BE2C (cell line): ENCODE results near the gene TSHZ3.

ENCODE experiments used
- DNase-seq: peaks from one replicate; pipeline ENCODE4 v3.0.0-alpha.2; 2020
- H3K27me3 ChIP-seq: fragments of 250-450 bp; sonication (Bioruptor Pico); 2 replicates; pipeline ENCODE4 v1.5.1; 2020; ENCODE audit warnings: mild to moderate bottlenecking
- H3K36me3 ChIP-seq: fragments of 250-450 bp; sonication (Bioruptor Pico); 2 replicates; pipeline ENCODE4 v1.5.1; 2020; ENCODE audit warnings: mild to moderate bottlenecking
- H3K4me1 ChIP-seq: fragments of 250-450 bp; sonication (Bioruptor Pico); 2 replicates; pipeline ENCODE4 v1.5.1; 2020
- H3K4me3 ChIP-seq: 2 replicates; pipeline ENCODE4 v1.5.1; 2011; ENCODE audit warnings: low read depth, low read length
- H3K9me3 ChIP-seq: fragments of 250-450 bp; sonication (Bioruptor Pico); 2 replicates; pipeline ENCODE4 v1.5.1; 2020
- TF ChIP-seq, protein P1 (sequence below): IDR thresholded peaks from 2 replicates; pipeline ENCODE4 v1.5.1; 2012; ENCODE audit warnings: mild to moderate bottlenecking, low read depth, low read length

TSHZ3 gene

GRCh38 chr19:31332096-31332495 is 17.1 kb downstream of the TSHZ3 start:
- Histone ChIP-seq H3K36me3 (no peaks in the 10 kb centered on the region), H3K4me3 (no peak overlapping the region), H3K9me3 (no peaks in the 10 kb centered on the region), H3K4me1 (no peaks in the 10 kb centered on the region), H3K27me3 (no peaks in the 10 kb centered on the region)
- TF ChIP-seq, protein P1, sequence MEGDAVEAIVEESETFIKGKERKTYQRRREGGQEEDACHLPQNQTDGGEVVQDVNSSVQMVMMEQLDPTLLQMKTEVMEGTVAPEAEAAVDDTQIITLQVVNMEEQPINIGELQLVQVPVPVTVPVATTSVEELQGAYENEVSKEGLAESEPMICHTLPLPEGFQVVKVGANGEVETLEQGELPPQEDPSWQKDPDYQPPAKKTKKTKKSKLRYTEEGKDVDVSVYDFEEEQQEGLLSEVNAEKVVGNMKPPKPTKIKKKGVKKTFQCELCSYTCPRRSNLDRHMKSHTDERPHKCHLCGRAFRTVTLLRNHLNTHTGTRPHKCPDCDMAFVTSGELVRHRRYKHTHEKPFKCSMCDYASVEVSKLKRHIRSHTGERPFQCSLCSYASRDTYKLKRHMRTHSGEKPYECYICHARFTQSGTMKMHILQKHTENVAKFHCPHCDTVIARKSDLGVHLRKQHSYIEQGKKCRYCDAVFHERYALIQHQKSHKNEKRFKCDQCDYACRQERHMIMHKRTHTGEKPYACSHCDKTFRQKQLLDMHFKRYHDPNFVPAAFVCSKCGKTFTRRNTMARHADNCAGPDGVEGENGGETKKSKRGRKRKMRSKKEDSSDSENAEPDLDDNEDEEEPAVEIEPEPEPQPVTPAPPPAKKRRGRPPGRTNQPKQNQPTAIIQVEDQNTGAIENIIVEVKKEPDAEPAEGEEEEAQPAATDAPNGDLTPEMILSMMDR = no peak
- DNase-seq = no peak

GRCh38 chr19:31331536-31331935 is 17.7 kb downstream of the TSHZ3 start:
- TF ChIP-seq, protein P1 = no peak
- H3K4me1 ChIP-seq = no peaks in the 10 kb centered on the region
- no peaks in the 10 kb centered on the region for H3K36me3 ChIP-seq
- H3K9me3 ChIP-seq = no peaks in the 10 kb centered on the region
- no peaks in the 10 kb centered on the region for H3K27me3 ChIP-seq
- DNase-seq = no peak
- H3K4me3 ChIP-seq = no peak overlapping the region

DNA sequence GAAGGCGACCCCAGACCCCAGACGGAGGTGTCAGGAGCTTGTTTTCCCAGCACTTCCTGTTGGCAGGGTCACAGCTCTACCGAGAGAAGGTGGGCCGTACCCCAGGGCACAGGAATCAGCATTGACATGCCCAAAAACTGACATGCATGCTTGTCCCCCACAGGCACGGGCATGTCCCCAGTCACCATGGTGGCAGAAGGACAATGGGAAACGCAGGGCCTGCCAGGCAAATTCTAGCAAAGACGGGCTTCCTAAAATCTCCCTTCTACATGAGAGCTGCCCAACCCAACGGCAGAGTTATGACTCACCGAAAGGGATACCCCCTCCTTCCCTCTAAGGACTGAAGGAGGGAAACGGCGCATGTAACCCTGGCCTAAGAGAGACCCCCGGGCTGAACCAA is 18.5 kb downstream of the TSHZ3 start:
- Histone ChIP-seq H3K4me3 (no peak overlapping the region), H3K36me3 (no peaks in the 10 kb centered on the region), H3K27me3 (no peaks in the 10 kb centered on the region), H3K4me1 (no peaks in the 10 kb centered on the region), H3K9me3 (no peaks in the 10 kb centered on the region)
- TF ChIP-seq, protein P1 = no peak
- no peak for DNase-seq

- Histone ChIP-seq H3K36me3 (no peaks in the 10 kb centered on the region), H3K4me1 (no peaks in the 10 kb centered on the region), H3K27me3 (no peaks in the 10 kb centered on the region), H3K4me3 (no peak overlapping the region), H3K9me3 (no peaks in the 10 kb centered on the region)
- DNase-seq = no peak
- TF ChIP-seq, protein P1 = no peak
Observed at GRCh38 chr19:31330237-31330636, 19.0 kb downstream of the TSHZ3 start.

DNA sequence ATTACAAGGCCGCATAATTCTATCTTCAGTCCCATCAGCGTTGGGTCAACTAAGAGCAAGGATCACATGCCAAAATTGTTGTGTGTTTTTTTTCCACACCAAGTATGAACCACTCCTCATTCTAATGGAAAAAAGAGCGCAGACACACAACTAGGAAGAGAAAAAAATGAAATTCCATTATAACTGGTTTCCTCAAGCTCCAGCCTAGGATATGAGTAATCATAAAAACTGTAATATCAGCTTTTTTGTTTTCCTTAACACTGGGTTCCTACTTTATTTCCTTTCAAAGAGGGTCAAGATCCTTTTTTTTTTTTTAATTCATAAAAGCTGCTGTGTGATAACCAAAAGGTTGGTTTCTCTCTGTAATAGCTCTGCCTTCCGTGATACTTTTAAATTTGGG is 19.4 kb downstream of the TSHZ3 start:
- no peak for DNase-seq
- TF ChIP-seq, protein P1 = no peak
- Histone ChIP-seq H3K9me3 (no peaks in the 10 kb centered on the region), H3K36me3 (no peaks in the 10 kb centered on the region), H3K4me1 (no peaks in the 10 kb centered on the region), H3K4me3 (no peak overlapping the region), H3K27me3 (no peaks in the 10 kb centered on the region)

DNA sequence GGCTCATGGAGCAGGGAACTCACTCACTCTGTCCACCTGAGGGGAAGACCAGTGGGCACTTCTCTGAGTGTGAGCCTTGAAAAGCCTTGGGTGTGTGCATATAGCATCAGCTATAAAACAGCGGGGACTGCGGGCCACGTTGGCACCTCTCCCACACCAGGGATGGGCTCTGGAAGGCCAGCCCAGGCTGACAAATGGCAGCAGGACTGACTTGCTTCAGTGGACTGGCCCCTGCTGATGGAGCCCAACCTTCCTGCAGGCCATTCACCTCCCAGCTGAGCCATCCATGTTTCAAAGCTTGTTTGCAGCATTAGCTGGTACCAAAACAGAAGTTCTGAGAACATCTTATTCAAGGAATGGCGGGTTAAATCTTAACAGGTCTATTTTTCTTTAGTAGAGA is 21.0 kb downstream of the TSHZ3 start:
- TF ChIP-seq, protein P1 = no peak
- no peaks in the 10 kb centered on the region for H3K27me3 ChIP-seq

More for the DNA sequence above, 21.0 kb downstream of the TSHZ3 start:
- no peaks in the 10 kb centered on the region for H3K9me3 ChIP-seq
- H3K4me1 ChIP-seq = no peaks in the 10 kb centered on the region
- H3K36me3 ChIP-seq = no peaks in the 10 kb centered on the region
- no peak for DNase-seq
- H3K4me3 ChIP-seq = no peak overlapping the region
